ENCODE measurements around the gene FAU.

The FAU gene

GRCh38 chr11:65071907-65072630, 49.9 kb downstream of the FAU start:
- no peak for DNase-seq

Measured in hippocampal formation (tissue), 2 donors.